H1 (cell line): ENCODE data around the gene PPM1K.

ENCODE experiments used
- CTCF ChIP-seq, 3 experiments: IDR thresholded peaks; 1 replicate in 2 of 3; 2 replicates in 1 of 3; pipeline versions ENCODE4 v1.5.1 to v1.6.1; 2011; ENCODE audit warnings: low read length in 3 of 3, mild to moderate bottlenecking in 3 of 3, inconsistent platforms in 2 of 3, low read depth in 1 of 3, moderate library complexity in 1 of 3; ENCODE audit not compliant: insufficient read depth in 1 of 3; ENCODE audit errors: control extremely low read depth in 1 of 3
- KDM5A ChIP-seq: fragments of 200-600 bp; IDR thresholded peaks from 2 replicates; pipeline ENCODE4 v1.7.1; 2012; ENCODE audit warnings: mild to moderate bottlenecking, low read length, inconsistent platforms, mixed read lengths
- TEAD4 ChIP-seq: IDR thresholded peaks from 2 replicates; pipeline ENCODE4 v1.6.1; 2012; ENCODE audit warnings: low read depth, low read length, inconsistent platforms, mixed read lengths

- TF ChIP-seq TEAD4 (no peak), CTCF (IDR thresholded peaks at IDR 0.05; ENCODE audit: control extremely low read depth in 1 of 3, insufficient read depth in 1 of 3, low read depth in 1 of 3, low read length in 3 of 3) (no peak), KDM5A (no peak)
Measured at GRCh38 chr4:88227734-88228133, 56.6 kb downstream of the PPM1K start.
